HepG2 (cell line): Measurements from ENCODE around the gene CEBPB. TPM values are rescaled to one million over a fixed set of nuclear protein-coding genes. Genes with fewer than 3 reads are reported as not detected.

Source experiments
- ARID5B ChIP-seq: IDR thresholded peaks from 2 replicates; pipeline ENCODE4 v1.4.0; 2020; ENCODE audit warnings: mild to moderate bottlenecking, missing genetic modification reagents
- ASH2L ChIP-seq: fragments of 300-600, 200-600 bp; sonication (generic); IDR thresholded peaks from 2 replicates; pipeline ENCODE4 v1.7.0; 2017; ENCODE audit warnings: low read depth, mild to moderate bottlenecking, moderate library complexity, mixed read lengths, low read length; ENCODE audit not compliant: insufficient read length
- EP300 ChIP-seq, 3 experiments: sonication (generic) in 1 of 3; formaldehyde crosslinking in 1 of 3; IDR thresholded peaks; 2 replicates each; pipeline versions ENCODE4 v1.5.1 to v1.6.1; 2011 to 2020; ENCODE audit warnings: low read depth in 2 of 3, low read length in 2 of 3, borderline replicate concordance in 1 of 3, improper control_type of control experiment in 1 of 3, mild to moderate bottlenecking in 1 of 3, missing genetic modification reagents in 1 of 3, moderate library complexity in 1 of 3
- GTF2F1 ChIP-seq: fragments of 150-350 bp; IDR thresholded peaks from 2 replicates; pipeline ENCODE4 v1.6.1; 2014; ENCODE audit warnings: low read length
- IKZF1 ChIP-seq: fragments of 450-650 bp; IDR thresholded peaks from 2 replicates; pipeline ENCODE4 v1.7.1; 2016
- KLF11 ChIP-seq: IDR thresholded peaks from 2 replicates; pipeline ENCODE4 v1.6.1; 2016; ENCODE audit warnings: missing compliant biosample characterization
- MYPOP ChIP-seq: sonication (generic); formaldehyde crosslinking; IDR thresholded peaks from 2 replicates; pipeline ENCODE4 v1.8.1; 2023; ENCODE audit warnings: mild to moderate bottlenecking, moderate library complexity, missing genetic modification reagents
- NFKBIZ ChIP-seq: IDR thresholded peaks from 2 replicates; pipeline ENCODE4 v1.6.1; 2018; ENCODE audit warnings: missing genetic modification reagents, missing compliant biosample characterization
- NR1H2 ChIP-seq: sonication (generic); formaldehyde crosslinking; IDR thresholded peaks from 2 replicates; pipeline ENCODE4 v1.8.1; 2022; ENCODE audit warnings: low read depth, missing genetic modification reagents, borderline replicate concordance
- NR3C1 ChIP-seq: sonication (generic); formaldehyde crosslinking; IDR thresholded peaks from 2 replicates; pipeline ENCODE4 v1.4.0; 2020; ENCODE audit warnings: missing genetic modification reagents
- PHF8 ChIP-seq: sonication (generic); formaldehyde crosslinking; IDR thresholded peaks from 2 replicates; pipeline ENCODE4 v1.5.0; 2020; ENCODE audit warnings: missing genetic modification reagents
- POLR2AphosphoS2 ChIP-seq: IDR thresholded peaks from 2 replicates; pipeline ENCODE4 v1.6.1; 2011; ENCODE audit warnings: low read depth, low read length, improper control_type of control experiment
- RNF219 ChIP-seq: sonication (generic); formaldehyde crosslinking; IDR thresholded peaks from 2 replicates; pipeline ENCODE4 v1.5.0; 2020; ENCODE audit warnings: mild to moderate bottlenecking, missing genetic modification reagents
- YEATS2 ChIP-seq: sonication (generic); formaldehyde crosslinking; IDR thresholded peaks from 2 replicates; pipeline ENCODE4 v1.4.0; 2020; ENCODE audit warnings: missing genetic modification reagents, borderline replicate concordance
- ZNF331 ChIP-seq: sonication (generic); formaldehyde crosslinking; IDR thresholded peaks from 2 replicates; pipeline ENCODE4 v1.4.0; 2020; ENCODE audit warnings: missing genetic modification reagents
- ZNF34 ChIP-seq: sonication (generic); formaldehyde crosslinking; IDR thresholded peaks from 2 replicates; pipeline ENCODE4 v1.4.0; 2020; ENCODE audit warnings: mild to moderate bottlenecking, missing genetic modification reagents, borderline replicate concordance
- ZNF460 ChIP-seq: sonication (generic); formaldehyde crosslinking; IDR thresholded peaks from 2 replicates; pipeline ENCODE4 v1.5.1; 2020; ENCODE audit warnings: missing genetic modification reagents, mild to moderate bottlenecking, borderline replicate concordance
- ZNF546 ChIP-seq: sonication (generic); formaldehyde crosslinking; conservative IDR thresholded peaks from 2 replicates; pipeline ENCODE4 v1.8.1; 2023; ENCODE audit warnings: mild to moderate bottlenecking, missing genetic modification reagents
- ZNF619 ChIP-seq: sonication (generic); formaldehyde crosslinking; IDR thresholded peaks from 2 replicates; pipeline ENCODE4 v1.4.0; 2020; ENCODE audit warnings: mild to moderate bottlenecking, missing genetic modification reagents
- polyA plus RNA-seq, 8 experiments: library from polyadenylated mRNA; depleted of rRNA in 3 of 8; stranded (reverse) in 7 of 8; unstranded in 1 of 8; fragments of >200 nt; fragmentation: Illumina TruSeq in 4 of 8; extraction: Trizol in 4 of 8; gene quantifications; 2 replicates each; pipeline versions ENCODE4 v1.2.1 to v1.2.3, GENCODE V29; 2011 to 2016; ENCODE audit warnings: low read depth in 4 of 8, missing spikeins in 1 of 8, mixed read lengths in 1 of 8; ENCODE audit not compliant: insufficient read depth in 1 of 8
- total RNA-seq, 5 experiments: library from RNA; depleted of rRNA; stranded (reverse); fragments of >200 nt; fragmentation: Illumina TruSeq; extraction: Trizol; gene quantifications; 2 replicates each; pipeline ENCODE4 v1.2.3, GENCODE V29; 2016; ENCODE audit warnings: low read depth in 1 of 5
- TF ChIP-seq, protein P1 (sequence below): sonication (generic); formaldehyde crosslinking; IDR thresholded peaks from 2 replicates; pipeline ENCODE4 v1.8.1; 2023; ENCODE audit warnings: mild to moderate bottlenecking, missing genetic modification reagents

CEBPB gene
- total and polyA plus RNA-seq, 2 of the 13 experiments (the other 11 are each of a cell fraction or from before 2014, with no cell fraction given): 18.5 to 28.2 TPM

- TF ChIP-seq ZNF460 (peak; percentile 44; the same call in 1 of the 2 replicates), ZNF619 (CRISPR knock-in tag) (no peak), NR3C1 (CRISPR knock-in tag) (no peak), MYPOP (CRISPR knock-in tag) (peak; percentile 93), ZNF331 (CRISPR knock-in tag) (peak; percentile 91), POLR2AphosphoS2 (peak; percentile 95; the same call in 1 of the 2 replicates), ARID5B (CRISPR knock-in tag) (peak; percentile 56), KLF11 (CRISPR knock-in tag) (peak; percentile 88), ZNF34 (CRISPR knock-in tag) (peak; percentile 64), ZNF546 (CRISPR knock-in tag) (no peak; the same call in 1 of the 2 replicates), IKZF1 (no peak), PHF8 (peak; percentile 79), ASH2L (no peak), RNF219 (CRISPR knock-in tag) (0 out of 2 replicates have a peak, but pooled peaks have one; percentile 66), NFKBIZ (CRISPR knock-in tag) (peak; percentile 67; the same call in 1 of the 2 replicates), GTF2F1 (peak; percentile 96), NR1H2 (peak; percentile 52; the same call in 1 of the 2 replicates), YEATS2 (CRISPR knock-in tag) (peak; percentile 20; the same call in 1 of the 2 replicates), EP300 (IDR thresholded peaks at IDR 0.05; ENCODE audit: low read depth in 2 of 2, low read length in 2 of 2) (peak; percentile 31 to 43; a peak in 1 of 4 replicates), EP300 (CRISPR knock-in tag; IDR thresholded peaks at IDR 0.05; ENCODE audit: borderline replicate concordance) (peak; percentile 42; the same call in 1 of the 2 replicates)
- TF ChIP-seq, protein P1, sequence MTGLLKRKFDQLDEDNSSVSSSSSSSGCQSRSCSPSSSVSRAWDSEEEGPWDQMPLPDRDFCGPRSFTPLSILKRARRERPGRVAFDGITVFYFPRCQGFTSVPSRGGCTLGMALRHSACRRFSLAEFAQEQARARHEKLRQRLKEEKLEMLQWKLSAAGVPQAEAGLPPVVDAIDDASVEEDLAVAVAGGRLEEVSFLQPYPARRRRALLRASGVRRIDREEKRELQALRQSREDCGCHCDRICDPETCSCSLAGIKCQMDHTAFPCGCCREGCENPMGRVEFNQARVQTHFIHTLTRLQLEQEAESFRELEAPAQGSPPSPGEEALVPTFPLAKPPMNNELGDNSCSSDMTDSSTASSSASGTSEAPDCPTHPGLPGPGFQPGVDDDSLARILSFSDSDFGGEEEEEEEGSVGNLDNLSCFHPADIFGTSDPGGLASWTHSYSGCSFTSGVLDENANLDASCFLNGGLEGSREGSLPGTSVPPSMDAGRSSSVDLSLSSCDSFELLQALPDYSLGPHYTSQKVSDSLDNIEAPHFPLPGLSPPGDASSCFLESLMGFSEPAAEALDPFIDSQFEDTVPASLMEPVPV (CRISPR knock-in tag): no peak; the same call in 1 of the 2 replicates
Measured at GRCh38 chr20:50190251-50191064, at the start of gene CEBPB (continued).
